HEK293 (cell line): ENCODE results near the gene MAP4K4.

Experiments used
- FEZF1 ChIP-seq: fragments of 450-650 bp; formaldehyde crosslinking; IDR thresholded peaks from 2 replicates; pipeline ENCODE4 v1.5.1; 2016; ENCODE audit warnings: missing biosample characterization, missing genetic modification characterization
- SP2 ChIP-seq: fragments of 450-650 bp; formaldehyde crosslinking; IDR thresholded peaks from 2 replicates; pipeline ENCODE4 v1.5.1; 2016; ENCODE audit warnings: missing biosample characterization, missing genetic modification characterization
- ZNF274 ChIP-seq, 2 experiments: fragments of 200-500 bp in 1 of 2; fragments of 450-650 bp in 1 of 2; sonication (Bioruptor generic) in 1 of 2; formaldehyde crosslinking in 1 of 2; IDR thresholded peaks; 2 replicates each; pipeline versions ENCODE4 v1.5.1 to v1.6.1; 2014 to 2016; ENCODE audit warnings: borderline replicate concordance in 1 of 2, inconsistent platforms in 1 of 2, low read length in 1 of 2, missing biosample characterization in 1 of 2, missing genetic modification characterization in 1 of 2

GRCh38 chr2:101758001-101758400 is 60.5 kb downstream of the MAP4K4 start:
- TF ChIP-seq ZNF274 (IDR thresholded peaks at IDR 0.05; ENCODE audit: low read length) (no peak), ZNF274 (tag by site-specific recombination; IDR thresholded peaks at IDR 0.05; ENCODE audit: borderline replicate concordance) (no peak), FEZF1 (tag by site-specific recombination) (no peak), SP2 (tag by site-specific recombination) (no peak)
